GM06990 (cell line): ENCODE measurements around the gene TMEM187.

Experiments
- DNase-seq: peaks from one replicate; pipeline ENCODE4 v3.0.0-alpha.2; 2011; ENCODE audit not compliant: insufficient read length; ENCODE audit errors: extremely low read depth
- H3K27me3 ChIP-seq: replicated peaks from 2 replicates; pipeline ENCODE4 v1.6.0; 2011; ENCODE audit warnings: low read length; ENCODE audit not compliant: control insufficient read depth, insufficient read depth
- H3K36me3 ChIP-seq: 2 replicates; pipeline ENCODE4 v1.5.1; 2011; ENCODE audit warnings: low read length; ENCODE audit not compliant: control insufficient read depth, insufficient read depth
- H3K4me3 ChIP-seq: replicated peaks from 2 replicates; pipeline ENCODE4 v1.5.1; 2011; ENCODE audit warnings: low read depth, mild to moderate bottlenecking, control low read depth, low read length
- TF ChIP-seq, protein P1 (sequence below): IDR thresholded peaks from 2 replicates; pipeline ENCODE4 v1.5.1; 2011; ENCODE audit warnings: low read length, control low read depth, mild to moderate bottlenecking, inconsistent platforms; ENCODE audit not compliant: insufficient read depth, poor library complexity, severe bottlenecking

TMEM187 gene

DNA sequence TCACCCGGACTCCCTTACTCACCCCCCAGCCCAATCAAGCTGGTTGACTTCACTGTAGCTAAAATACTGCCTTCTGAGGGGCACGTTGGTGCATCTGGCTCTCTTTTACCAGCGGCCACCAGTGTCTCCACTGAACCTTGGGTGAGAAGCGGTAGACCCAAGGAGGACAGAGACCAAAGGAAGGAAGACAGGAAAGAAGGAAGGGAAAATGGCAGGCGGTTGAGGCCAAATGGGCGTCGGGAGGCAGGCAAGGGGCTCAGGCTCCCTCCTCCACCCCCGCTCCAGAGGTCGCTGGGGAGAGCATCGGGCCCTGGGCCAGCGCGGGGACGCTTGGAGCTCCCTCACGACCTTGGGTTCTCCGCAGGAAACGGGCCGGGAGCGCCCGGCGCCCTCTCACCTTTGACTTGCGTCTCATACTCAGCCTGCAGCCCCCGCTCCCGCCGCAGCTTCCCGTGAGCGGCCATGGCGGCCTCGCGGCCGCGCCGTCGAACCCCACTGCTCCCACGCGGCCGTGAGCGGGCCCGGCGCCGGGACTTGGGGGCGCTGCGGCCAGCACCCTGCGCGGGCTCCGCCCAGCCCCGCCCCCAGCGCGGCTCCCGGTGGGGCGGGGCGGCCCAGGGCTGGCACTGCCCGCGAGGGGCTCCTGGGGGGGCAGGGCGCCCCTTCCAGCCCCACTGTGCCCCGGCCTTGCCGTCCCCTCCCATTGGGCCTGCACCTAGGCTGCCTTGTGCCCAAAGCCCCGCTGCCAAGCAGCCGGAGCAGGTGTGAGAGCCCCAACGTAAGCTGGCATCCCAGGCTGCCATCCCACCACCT is 46.6 kb upstream of the TMEM187 start, which contains the start of gene ARHGAP4:
Gene ARHGAP4 (minus strand): TSS at position 526 of the 813 bp plus-strand sequence. CDS start 62 bp downstream, at position 464.
- peak; percentile 75 for DNase-seq
- Histone ChIP-seq H3K27me3 (no peaks in the 10 kb centered on the region), H3K4me3 (peak within 1 kb of the TSS; percentile 79), H3K36me3 (peaks cover 2% of the 10 kb centered on the region)
- TF ChIP-seq, protein P1, sequence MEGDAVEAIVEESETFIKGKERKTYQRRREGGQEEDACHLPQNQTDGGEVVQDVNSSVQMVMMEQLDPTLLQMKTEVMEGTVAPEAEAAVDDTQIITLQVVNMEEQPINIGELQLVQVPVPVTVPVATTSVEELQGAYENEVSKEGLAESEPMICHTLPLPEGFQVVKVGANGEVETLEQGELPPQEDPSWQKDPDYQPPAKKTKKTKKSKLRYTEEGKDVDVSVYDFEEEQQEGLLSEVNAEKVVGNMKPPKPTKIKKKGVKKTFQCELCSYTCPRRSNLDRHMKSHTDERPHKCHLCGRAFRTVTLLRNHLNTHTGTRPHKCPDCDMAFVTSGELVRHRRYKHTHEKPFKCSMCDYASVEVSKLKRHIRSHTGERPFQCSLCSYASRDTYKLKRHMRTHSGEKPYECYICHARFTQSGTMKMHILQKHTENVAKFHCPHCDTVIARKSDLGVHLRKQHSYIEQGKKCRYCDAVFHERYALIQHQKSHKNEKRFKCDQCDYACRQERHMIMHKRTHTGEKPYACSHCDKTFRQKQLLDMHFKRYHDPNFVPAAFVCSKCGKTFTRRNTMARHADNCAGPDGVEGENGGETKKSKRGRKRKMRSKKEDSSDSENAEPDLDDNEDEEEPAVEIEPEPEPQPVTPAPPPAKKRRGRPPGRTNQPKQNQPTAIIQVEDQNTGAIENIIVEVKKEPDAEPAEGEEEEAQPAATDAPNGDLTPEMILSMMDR, result no peak

DNA sequence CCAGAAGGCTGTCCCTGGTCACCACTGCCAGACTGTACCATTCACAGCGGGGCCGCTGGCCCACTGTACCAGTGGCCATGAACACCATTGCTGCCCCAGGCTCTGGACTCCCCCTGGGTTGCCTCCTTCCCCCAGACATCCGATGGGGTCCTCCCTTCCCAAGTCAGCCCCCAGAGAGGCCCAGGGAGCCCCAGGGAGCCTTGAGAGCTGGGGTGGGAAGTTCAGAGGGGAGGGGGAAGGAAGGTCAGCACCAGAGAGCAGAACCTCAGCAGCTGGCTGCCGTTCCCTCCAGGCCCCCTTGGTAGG is 46.0 kb upstream of the TMEM187 start:
- H3K27me3 ChIP-seq, result no peaks in the 10 kb centered on the region
- DNase-seq, result no peak
- TF ChIP-seq, protein P1, result no peak
- H3K4me3 ChIP-seq, result peak overlapping the region; percentile 79
- peaks cover 2% of the 10 kb centered on the region for H3K36me3 ChIP-seq

DNA sequence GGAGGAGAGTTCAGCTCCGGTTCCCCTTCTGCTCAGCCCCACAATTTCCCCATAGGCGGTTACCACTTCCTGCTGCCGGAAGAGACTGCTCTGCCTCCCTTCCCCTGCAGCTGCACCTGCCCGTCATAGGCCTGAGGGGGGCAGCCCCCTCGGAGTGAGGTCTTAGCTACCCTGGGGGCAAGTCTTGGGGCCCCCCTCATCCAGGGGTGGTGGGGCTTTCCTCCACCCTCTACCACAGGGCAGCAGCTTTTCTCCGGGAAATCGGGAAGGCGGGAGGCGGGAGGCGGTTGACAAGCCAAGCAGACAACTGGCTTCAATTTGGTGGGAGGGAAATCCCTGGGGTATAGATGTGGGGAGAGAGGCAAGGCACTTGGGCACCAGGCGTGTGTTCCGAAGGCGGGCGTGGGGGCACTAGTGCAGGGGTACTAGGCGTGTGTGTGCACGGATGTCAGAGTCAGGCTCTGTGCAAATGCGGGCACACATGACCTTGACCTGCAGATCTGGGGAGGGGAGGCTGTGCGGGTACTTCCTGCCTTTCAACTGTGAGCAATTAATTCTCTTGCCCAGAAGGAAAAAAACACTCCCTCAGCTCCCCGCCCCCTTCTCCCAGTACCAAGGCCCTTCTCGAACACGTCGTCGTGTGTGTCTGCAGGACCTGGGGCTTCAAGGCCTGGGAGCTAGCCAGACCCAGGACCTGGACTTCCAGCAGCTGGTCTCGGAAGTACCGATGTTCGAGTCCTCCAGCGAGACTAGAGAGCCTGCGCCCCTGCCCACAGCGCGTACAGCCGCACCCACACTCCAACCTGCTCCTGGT is 45.5 kb upstream of the TMEM187 start:
- DNase-seq, result peak; percentile 84
- Histone ChIP-seq H3K4me3 (peak overlapping the region; percentile 79), H3K36me3 (peaks cover 4% of the 10 kb centered on the region), H3K27me3 (no peaks in the 10 kb centered on the region)
- TF ChIP-seq, protein P1, result peak; percentile 6

DNA sequence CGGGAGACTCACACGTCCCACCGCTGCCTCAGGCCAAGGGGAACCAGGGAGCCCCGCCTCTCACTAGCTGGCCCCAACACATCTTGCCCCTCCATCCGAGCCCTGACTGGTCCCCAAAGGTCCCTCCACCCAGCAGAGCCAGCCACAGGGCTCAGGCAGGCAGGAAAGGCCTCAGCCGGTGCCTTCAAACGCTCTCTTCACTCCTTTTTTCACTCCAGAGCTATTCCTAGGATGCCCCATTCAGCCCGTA is 45.0 kb upstream of the TMEM187 start:
- TF ChIP-seq, protein P1, result no peak
- Histone ChIP-seq H3K4me3 (peak overlapping the region; percentile 79), H3K36me3 (peaks cover 4% of the 10 kb centered on the region), H3K27me3 (no peaks in the 10 kb centered on the region)
- DNase-seq, result no peak

DNA sequence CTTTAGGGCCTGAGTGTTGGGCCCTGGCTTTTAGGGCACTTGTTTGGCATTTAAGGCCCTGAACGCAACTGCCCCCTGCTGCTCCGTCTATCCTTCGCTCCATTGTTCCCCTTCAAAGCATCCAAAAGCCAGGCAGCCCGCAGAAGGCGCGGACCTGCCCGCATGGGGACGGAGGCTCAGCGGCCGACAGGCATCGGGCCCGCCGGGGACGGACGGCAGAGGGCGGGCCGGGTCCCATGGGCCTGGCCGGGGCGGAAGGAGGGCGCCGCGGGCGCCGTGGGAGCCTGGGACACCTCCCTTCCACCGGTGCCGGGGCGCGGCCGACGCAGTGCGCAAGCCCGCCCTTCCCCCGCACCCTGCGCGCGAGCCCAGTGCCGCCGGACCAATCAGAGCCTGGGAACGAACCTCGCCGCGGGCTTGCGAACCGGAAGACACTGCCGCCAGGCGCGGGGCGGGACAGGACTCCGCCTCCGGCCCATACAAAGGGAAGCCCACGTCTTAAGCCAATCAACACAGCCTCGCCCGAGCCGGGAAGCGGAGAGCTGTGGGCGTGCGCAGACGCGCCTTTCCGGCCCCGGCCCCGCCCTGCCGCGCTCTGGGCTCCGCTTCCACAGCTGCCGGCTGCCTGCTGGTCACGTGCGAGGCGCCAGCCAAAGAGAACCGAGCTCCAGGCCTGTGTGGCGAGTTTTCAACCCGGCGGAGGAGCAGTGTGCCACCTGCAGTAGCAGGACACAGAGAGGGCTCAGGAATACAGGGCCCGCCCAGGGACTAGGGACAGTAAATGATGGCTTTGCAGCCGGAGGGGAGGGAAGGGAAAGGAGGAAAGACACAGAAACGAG is 44.4 kb upstream of the TMEM187 start:
- H3K36me3 ChIP-seq, result peaks cover 4% of the 10 kb centered on the region
- TF ChIP-seq, protein P1, result peak; percentile 17
- peak; percentile 100 for DNase-seq

More for the DNA sequence above, 44.4 kb upstream of the TMEM187 start:
- Histone ChIP-seq H3K27me3 (no peaks in the 10 kb centered on the region), H3K4me3 (peak overlapping the region; percentile 79)
